Activated CD8-positive, alpha-beta memory T cell treated with anti-CD3 and anti-CD28 coated beads, Interleukin-2, amount 50 U/mL, for 1 hour (primary cell): ENCODE results near the gene CCN6.
"Not testable (repeated sequence)": the region's sequence is repeated elsewhere in the genome, so short reads cannot be mapped to it uniquely, and the experiment has no call there.

Experiments
- DNase-seq: peaks from one replicate; pipeline ENCODE4 v3.0.0-alpha.2; 2020; ENCODE audit errors: extremely low read depth

Gene CCN6

DNA sequence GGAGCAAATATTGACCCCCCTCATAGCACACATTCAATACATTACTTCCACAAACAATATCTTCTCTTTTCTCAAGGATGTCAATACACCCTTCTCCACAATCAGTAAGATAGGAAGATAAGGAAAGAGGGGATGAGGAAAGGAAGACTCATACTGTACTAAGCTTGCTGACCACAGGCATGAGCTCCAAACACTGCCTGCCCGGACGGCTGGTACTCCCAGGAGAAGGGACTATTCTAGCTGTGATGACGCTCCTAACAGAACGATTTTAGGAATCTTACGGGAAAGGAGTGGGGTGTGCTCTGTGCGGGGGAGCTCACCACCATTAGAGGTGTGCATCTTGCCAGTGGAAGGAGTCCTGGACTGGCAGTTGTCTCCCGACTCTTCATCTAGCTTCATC, 3.9 kb upstream of the CCN6 start:
- DNase-seq: no peak

DNA sequence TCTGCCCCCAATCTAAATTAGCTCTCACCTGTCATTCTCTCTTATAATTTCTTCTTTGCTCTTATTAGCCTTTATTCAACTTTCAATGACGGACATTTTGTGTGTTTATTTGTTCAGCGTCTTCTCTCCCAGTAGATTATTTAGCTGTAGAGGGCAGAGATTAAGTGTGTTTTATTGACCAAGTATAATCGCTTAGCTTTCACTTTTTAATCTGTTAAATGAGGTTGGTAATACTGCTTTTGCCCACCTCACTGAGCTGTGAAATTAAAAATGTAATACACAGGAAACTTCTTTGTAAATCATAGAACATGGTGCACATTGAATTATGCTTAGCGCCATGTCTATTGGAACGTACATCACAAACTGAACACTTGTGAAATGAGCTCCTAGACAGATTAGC, 3.5 kb upstream of the CCN6 start:
- DNase-seq: no peak

DNA sequence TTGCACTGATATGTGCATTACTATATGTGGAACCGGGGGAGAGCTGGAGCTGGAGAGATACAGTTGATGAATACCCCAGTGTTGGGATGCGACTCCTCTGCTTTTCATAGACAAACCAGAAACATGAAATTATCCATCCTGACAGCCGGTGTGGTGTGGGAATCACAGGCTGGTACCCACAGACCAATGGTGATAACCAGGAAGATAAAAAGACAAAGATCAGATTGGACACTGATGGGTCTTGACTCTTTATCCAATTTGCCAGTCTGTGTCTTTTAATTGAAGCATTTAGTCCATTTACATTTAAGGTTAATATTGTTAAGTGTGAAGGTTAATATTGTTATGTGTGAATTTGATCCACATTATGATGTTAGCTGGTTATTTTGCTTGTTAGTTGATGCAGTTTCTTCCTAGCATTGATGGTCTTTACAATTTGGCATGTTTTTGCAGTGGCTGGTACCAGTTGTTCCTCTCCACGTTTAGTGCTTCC, 2.6 kb upstream of the CCN6 start:
- not testable (repeated sequence) for DNase-seq

DNA sequence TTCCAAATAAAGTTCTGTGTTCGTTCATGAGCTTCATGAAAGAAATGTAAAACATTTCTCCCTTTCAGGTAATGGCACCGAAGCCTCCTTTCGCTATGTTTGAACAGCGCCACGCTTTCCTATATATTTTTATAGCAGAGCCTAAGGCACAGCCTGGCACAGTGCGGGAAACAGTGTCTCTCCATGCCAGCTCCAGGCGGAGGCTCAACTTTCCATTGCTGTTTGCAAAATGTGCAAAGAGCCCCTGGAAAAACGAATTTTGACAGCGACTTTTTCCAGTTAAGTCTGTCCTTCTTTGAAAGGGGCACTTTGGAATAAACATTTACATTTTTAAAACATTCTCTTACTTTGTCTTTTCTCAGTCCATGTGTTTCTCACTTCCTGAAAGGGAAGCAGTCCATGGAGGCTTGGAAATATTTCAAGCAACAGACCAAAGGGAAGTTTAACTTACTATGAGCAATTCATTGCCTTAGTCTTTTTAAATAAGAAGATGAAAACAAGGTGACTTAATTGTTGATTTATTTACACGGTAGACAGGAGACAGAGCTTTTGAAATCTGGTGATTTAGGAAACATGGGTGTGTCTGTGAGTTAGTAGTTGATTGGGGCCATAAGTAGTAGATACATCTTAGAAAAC, 769 bp downstream of the CCN6 start:
- no peak for DNase-seq

DNA sequence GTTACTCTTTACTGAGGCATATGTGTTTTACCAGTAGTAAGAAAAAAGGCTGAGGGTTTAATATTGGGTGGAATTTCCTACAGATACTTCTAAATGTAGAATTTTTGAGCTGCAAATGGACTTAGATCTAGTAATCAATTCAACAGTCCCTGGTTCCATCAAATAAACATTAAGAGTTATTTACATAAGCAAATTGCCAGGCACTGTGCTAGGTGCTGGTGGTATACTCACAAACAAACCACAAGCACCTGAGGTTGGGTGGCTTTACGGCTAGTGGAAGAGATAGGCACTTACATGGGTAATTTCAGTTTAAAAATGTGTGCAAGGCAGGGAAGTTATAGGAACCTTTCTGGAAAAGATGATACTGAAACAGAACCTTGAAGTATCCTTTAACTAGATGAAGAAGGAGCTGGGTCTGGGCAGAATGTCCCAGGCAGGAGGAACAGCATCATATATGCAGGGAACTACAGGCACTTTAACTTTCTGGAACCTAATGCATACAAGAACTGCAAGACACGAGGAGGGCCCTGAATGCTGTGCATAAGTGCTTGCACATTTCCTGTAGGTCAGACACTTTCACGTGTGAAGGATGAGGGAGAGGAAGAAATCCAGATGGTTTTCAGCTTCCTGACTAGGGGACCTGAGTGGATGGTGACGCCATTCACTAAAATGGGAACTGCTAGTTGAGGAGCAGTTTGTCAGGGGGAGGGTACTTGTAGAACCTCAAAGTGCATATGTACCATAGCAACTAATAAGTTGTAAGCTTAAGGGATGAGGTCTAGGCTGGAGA, 4.5 kb downstream of the CCN6 start:
- DNase-seq: no peak

DNA sequence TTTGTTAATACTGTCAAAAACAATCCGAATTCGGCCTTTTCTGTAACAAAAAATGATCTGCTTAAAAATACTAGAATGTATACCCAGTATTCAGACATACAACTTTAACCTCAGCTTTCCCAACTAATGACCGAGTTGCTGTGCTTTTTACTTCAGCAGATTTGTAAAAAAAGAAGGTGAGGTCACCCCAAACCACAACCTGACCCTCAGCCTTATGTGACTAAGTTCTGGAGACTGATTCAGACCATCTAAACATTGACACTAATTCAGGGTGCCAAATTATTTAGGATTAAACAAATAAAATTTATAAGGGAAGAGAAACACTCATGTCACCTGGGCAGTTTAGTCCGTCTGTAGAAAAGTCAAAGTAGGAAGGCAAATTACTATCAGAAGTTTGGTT, 7.7 kb downstream of the CCN6 start:
- no peak for DNase-seq

DNA sequence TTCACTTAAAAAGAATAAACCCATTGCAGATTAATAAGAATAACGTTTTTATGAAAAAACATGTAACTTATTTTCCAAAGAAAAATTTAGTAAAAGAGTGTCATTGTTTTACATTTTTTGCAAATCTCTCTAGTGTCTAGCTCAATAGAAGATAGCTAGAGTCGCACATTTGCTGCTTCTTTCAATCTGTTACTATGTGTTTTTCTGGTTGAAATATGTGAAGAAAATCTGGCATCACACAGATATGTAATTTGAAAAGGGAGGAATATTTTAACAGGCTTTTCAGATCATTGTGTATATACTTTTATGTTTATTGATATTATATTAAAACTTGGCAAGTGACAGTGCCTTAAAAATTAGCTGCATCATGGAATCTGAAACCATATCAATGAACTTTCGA, 9.1 kb downstream of the CCN6 start:
- DNase-seq: no peak

DNA sequence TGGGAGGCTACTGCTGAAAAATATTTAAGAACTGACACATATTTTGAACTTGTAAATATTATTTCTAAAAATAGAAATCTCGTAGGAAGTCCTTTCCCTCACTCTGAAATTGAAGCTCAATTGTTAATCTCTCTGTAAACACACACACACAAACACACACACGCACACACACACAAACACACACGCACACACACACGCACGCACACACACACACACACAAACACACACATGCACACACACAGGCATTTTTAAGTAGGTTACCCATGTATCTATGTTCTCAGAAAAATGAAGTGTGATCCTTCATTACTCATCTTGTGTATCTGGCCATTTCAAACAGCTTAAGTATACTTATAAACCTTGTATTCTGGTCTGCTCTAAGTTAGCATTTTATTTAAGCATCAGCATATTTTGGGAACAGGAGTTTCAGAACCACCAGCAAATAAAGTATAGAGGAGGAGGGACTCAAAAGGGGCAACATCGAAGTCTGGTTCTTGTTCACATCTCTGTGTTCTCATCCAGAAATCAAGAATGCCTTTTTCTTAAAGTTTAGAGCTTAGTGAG, 11.6 kb downstream of the CCN6 start:
- no peak for DNase-seq

DNA sequence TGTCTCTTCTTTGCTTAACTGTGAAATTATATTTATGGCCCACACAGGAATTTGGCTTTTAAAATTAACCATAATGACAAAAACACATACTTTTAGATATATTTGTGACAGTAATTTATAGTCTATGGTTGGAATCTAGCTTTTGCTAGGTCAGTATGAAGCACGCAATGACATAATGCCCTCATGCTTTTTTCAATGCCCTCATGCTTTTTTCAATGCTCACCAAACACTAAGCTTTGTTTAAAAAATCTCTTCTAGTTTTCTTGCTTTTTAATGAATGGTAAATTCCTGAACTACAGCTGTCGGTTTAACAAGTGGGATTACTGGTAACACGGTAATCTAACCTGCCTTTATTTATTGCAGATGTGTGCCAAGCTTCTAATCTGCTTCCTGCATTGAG, 12.7 kb downstream of the CCN6 start:
- no peak for DNase-seq

DNA sequence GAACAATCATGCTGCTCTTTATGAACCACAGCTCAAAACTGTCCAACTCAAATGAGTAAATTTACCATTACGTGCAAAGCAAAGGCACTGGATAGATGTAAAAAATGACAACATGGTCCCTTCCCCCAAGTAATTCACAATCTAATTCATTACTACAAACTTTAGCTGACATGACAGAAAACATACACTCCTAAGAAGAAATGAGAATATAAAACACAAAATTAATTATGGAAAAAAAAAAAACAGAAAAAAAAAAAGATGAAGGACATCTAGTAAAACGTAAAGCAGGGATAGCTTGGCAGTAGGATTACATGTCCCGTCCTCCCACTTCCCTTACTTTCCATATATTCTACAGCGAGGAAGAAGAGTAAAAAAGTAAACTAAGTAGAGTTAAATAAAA, 27.7 kb downstream of the CCN6 start:
- no peak for DNase-seq

DNA sequence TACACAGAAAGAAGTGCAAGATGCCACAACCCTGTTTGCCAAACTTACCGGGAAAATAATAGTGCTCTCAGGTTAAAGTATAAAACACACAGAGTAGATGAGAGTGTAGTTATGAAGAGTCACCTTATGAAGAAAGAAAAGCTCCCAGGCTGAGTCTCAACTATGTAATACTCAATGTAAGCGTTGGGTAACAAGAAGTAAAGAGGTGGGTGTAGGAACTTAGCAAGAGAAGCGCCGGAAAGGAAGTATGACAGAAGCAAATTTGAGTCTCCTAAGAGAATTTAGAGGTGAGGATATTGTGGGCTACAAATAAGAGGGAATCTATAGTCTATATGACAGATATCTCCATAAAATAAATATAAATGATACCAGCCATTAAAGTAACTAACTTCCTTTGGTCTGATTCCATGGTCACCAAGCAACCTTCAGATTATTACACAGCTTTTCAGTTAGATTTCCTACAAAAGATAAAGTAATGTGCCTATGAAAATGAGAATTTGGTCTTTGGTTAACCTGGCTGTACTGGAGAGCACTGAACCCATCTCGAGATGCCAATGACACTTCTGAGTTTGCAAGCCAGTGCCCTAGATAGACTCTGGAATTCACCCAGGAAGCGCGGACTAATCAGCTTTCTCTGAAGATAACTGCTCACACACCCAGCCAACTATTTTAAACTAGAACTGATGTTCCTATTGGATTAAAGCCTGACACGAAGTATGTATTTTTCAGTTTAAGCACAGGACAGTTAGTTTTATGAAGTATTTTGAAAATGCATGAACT, 31.6 kb downstream of the CCN6 start:
- DNase-seq: no peak

DNA sequence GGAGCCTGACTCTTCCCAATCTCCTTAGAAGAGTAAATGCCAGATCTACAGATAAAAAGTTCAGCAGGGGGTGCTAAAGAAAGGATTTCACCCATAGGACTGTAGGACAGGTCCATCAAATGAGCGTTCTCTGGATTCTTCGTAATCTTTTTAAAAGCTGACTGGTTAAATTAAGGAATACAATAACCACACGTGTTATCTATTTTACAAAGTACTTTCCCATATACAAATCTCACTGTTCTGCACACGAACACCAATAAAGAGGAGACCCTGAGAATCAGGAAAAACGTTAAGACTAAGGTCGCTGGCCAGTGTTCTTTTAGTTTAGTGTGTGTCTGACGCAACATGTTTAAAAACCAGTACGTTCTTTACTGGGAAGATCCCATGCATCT, 32.8 kb downstream of the CCN6 start:
- DNase-seq: no peak

DNA sequence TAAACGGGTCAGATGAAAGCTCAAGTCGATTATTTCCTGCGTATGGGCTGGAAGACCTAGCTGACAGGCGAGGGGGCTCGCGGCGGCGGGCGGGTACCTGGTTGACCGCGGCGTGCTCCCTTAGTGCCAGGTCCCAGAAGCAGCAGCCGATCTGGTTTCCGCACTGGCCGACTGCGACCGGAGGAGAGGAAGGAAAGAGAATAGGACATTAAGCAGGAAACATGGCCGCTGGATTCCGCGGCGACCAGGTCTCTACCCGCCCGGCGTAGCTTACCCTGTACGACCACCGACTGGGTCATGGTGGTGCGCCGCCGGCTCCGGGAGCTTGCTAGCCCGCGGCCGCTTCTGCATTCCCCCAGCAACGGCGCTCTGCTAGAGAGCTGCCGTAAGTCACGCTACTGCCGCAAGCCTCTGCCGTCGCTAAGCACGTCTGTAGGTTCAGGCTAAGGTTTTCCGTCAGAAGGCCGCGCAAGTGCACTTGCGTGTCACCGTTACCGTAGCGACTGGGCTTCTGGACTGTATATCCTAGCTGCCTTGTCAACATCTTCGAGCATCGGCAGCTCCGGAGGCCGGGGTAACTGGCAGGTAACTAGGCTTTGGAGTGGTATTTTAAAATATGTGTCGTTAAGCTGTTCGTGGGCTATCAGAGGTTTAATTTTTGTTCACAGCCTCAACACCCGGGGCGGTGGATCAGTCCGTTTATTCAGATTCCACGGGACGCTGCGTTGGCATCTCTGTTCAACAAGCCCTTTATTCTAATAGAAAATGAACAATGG, 33.4 kb downstream of the CCN6 start, which contains the start of the genes FAM229B and TUBE1:
FAM229B (plus strand) TSS at position 456 of the 776 bp plus-strand sequence. CDS start 11,693 bp downstream, outside the sequence.
TUBE1 (minus strand) TSS at position 347 of the 776 bp plus-strand sequence; CDS start at position 299, 48 bp downstream.
- peak; percentile 83 for DNase-seq

DNA sequence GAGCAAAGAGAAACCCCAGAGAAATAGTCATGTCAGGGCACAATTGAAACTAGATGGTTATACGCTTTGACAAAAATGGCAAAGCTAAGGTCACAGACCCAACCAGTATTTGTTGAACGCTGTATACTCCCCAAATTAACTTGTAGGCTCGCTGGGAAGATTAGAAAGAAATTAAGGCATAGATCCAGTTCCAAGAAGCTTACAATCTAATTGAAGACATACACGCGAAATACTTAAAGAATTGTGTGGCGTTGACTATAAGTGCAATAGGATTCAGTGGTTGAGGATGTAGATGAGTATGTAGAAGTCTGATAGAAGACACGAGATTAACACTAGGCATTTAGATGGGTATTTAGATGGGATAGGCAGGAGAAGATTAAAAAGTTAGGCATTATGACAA, 34.0 kb downstream of the CCN6 start:
- no peak for DNase-seq

DNA sequence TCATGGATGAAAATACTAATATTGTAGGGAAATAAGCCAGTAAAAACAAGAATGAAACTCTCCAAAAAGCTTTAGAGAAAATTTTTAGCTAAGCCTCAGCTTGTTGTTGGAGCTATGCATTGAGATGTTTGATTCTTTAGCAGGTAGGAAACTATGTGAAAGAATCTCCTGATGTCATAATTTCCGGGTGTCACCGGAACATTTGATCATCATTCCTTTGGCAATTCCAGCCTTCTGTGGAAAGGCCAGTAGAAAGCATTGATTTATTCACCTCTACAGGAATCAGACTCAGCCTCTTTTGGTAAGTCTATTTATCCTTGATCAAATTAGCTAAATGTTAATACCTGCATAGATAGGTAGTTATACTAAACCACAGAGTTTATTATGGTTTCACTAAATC, 43.0 kb downstream of the CCN6 start:
- no peak for DNase-seq

DNA sequence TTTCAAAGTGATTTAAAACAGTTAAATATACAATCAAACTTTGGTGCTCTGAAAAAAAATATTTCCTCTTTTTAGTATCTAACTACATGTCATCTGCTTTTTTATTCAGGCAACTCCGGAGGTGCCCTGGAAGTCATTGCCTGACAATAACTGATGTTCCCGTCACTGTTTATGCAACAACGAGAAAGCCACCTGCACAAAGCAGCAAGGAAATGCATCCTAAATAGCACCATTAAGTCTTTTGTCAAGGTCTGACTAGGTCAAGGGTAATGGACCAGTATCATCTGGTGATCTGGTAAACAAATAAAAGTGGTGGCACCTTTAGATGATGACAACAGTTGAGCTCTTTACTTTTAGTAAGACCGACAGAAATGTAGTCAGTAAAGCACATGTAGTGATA, 46.7 kb downstream of the CCN6 start:
- no peak for DNase-seq

DNA sequence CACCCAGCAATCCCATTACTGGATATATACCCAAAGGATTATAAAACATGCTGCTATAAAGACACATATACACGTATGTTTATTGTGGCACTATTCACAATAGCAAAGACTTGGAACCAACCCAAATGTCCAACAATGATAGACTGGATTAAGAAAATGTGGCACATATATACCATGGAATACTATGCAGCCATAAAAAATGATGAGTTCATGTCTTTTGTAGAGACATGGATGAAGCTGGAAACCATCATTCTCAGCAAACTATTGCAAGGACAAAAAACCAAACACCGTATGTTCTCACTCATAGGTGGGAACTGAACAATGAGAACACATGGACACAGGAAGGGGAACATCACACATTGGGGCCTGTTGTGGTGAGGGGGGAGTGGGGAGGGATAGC, 52.1 kb downstream of the CCN6 start:
- not testable (repeated sequence) for DNase-seq

DNA sequence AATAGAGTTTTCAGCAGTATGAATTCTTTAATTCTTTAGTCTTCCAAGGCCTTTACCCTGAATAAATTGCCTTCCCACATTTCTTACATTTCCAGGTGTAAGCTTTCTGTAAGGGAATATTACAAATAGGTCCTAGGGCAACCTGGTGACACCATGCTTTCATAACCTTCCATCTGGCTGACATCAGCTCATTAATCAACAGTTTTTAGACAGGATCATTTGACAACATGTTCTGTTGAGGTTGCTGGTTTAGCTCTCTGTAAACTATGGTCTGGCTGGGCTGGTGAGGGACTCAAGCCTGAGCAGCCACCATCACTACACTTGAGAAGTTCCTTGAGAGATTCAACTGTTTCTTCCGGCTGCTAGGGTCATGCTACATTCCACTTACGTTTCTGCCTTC, 52.7 kb downstream of the CCN6 start:
- no peak for DNase-seq

DNA sequence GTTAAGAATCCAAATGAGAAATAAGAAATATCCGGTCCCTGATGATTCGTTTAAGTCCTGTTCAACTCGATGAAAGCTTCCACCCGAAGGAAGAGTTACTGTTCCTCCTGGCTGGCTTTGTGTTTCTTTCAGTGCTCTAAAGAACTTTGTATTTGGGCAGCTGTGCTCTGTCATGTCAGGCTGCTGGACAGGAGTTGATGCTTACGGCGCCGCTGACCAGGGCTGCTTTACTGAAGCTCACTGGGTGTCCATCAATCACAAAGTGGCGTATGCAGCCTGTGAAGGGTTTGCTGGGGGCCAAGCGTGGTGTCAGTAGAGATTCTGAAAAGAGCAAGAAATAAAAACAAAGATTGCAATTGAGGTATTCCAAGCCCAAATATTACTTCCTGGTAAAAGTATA, 55.4 kb downstream of the CCN6 start:
- no peak for DNase-seq

DNA sequence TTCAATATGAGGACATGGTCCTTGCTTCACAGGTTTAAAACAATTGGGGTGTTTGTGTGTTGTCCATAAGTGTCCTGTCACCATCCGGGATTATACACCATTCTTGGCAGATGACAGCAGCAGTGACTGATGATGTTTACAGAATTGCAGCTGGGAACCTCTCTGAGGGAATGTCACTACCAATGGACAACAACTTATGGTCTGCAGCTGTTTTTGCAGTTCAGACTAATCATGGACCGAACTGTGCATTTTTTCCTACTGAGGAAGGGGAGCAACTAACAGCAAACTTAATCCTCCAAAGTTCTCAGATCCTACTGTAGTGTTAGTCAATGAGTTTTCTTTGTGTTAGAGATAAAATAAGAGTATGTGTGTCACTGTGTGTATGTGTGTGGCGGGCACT, 59.5 kb downstream of the CCN6 start:
- no peak for DNase-seq

DNA sequence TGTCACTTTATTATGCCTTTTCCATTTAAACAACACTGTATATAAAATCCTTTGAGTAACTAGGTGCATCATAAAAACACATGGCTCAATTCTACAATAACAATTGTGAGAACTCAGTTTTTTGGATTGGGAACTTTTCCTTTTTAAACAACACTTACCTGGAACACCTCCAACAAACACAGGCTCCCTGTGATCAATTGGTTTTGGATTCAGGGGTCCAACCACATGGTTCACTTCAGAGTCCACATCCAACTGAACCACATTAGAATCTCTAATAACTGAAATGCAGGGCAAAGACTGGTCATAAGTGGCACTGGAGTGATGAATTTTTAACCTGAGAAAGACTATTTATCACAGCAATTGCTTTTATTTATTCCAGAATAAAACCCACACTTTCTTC, 60.0 kb downstream of the CCN6 start:
- DNase-seq: no peak
